GM12801 (cell line): Measurements from ENCODE around the gene RNF180.
A peak's percentile ranks its signal among the peaks of the same experiment; 100 is the strongest.

Experiments
- CTCF ChIP-seq: IDR thresholded peaks from one replicate; pipeline ENCODE4 v1.5.1; 2011; ENCODE audit warnings: control low read depth; ENCODE audit not compliant: insufficient read length; ENCODE audit errors: extremely low read depth

Gene RNF180

DNA sequence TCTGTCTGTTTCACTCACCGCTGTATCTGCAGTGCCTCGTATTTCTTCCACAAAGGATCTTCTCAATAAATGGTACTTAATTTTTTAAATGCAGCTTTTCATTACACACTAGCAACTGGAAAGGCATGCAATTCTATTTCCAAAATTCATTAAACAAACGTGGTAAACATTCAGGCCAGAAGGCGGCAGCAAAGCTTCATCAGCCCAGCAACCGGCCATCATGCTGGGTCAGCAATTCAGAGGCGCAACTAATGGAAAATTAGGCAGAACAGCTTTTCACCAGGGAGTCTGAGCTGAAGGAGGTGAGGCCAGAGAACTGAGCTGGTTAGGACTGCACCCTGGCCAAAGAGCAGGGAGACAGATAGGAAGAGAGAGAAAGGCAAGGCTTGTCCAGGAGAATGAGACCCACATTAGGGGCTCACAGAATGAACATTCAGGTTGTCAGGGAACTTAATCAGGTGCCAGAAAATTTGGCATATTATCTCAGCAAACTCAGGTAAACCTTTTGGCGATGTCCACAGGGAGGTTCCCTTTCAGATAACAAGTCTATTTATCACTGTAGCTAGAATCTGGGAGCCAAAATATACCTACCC lies 17.7 kb upstream of the RNF180 start:
- peak; percentile 77 for TF ChIP-seq CTCF

- TF ChIP-seq CTCF, result no peak
Measured at GRCh38 chr5:64149268-64149667, 16.4 kb upstream of the RNF180 start.

DNA sequence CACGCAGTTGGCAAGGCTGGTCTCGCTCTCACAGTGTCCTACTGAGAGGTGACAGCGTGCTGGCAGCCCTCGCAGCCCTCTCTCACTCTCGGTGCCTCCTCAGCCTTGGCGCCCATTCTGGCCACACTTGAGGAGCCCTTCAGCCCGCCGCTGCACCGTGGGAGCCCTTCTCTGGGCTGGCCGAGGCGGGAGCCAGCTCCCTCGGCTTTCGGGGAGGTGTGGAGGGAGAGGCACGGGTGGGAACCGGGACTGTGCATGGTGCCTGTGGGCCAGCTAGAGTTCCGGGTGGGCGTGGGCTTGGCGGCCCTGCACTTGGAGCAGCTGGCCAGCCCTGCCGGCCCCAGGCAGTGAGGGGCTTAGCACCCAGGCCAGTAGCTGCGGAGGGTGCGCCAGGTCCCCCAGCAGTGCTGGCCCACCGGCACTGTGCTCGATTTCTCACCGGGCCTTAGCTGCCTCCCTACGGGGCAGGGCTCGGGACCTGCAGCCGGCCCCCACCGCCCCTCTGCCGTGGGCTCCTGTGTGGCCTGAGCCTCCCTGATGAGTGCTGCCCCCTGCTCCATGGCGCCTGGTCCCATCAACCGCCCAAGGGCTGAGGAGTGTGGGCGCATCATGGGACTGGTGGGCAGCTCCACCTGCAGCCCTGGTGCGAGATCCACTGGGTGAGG lies 15.7 kb upstream of the RNF180 start:
- TF ChIP-seq CTCF, result no peak

- TF ChIP-seq CTCF, result no peak
Measured at GRCh38 chr5:64156261-64156660, 9.4 kb upstream of the RNF180 start.

DNA sequence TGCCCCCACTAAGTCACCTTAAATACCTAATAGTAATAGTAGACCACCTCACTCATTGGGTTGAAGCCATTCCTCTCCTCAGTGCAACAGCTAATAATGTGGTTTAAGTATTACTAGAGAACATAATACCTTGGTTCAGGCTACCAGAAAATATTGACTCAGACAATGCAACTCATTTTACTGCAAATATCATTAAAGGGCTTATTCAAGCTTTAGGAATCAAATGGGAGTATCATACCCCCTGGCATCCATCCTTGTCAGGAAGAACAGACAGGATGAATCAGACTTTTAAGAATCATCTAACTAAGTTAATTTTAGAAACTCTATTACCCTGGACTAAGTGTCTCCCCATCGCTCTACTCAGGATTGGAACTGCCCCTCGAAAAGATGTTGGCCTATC lies 6.8 kb upstream of the RNF180 start:
- no peak for TF ChIP-seq CTCF

DNA sequence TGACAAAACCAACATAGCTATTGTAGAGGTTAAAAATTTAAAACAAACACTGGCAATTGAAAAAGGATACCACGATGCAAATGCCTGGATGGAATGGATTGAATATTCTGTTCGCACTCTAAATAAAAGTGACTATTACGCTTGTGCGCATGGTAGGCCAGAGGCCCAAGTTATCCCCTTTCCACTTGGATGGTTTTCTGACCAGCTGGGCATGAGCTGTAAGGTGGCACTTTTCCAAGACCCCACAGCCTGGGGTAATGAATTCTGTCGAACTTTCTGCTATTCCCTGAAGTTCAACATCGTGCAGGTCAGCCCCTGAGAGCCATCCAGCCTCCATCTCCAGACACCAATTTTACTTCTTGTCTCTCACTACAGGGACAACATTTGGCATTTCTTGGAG lies 5.4 kb upstream of the RNF180 start:
- no peak for TF ChIP-seq CTCF

GRCh38 chr5:64161420-64161819 lies 4.2 kb upstream of the RNF180 start:
- TF ChIP-seq CTCF, result no peak
